Esophagus squamous epithelium (tissue), 5 donors: ENCODE data around the gene KRTAP10-1. TPM values are rescaled to one million over a fixed set of nuclear protein-coding genes. Genes with fewer than 3 reads are reported as not detected.
"Not testable (repeated sequence)": the region's sequence is repeated elsewhere in the genome, so short reads cannot be mapped to it uniquely, and the experiment has no call there.

Experiments used
- DNase-seq: peaks from one replicate; lab custom pipeline; 2025; lab: John Stamatoyannopoulos, UW
- H3K27ac ChIP-seq, 4 donors: fragments of 200-600 bp; sonication (generic); one replicate each; pipeline ENCODE4 v1.5.1; 2016 to 2019; ENCODE audit warnings: mild to moderate bottlenecking in 1 of 4
- H3K27me3 ChIP-seq, 4 donors: fragments of 200-600 bp; sonication (generic); 1 replicate in 3 of 4; 2 replicates in 1 of 4; pipeline versions ENCODE4 v1.5.1 to v1.6.0; 2017 to 2021; ENCODE audit warnings: antibody characterized with exemption in 1 of 4
- H3K36me3 ChIP-seq, 3 donors: fragments of 200-600 bp; sonication (generic); one replicate each; pipeline ENCODE4 v1.5.1; 2016 to 2019
- H3K4me1 ChIP-seq, 3 donors: fragments of 200-600 bp; sonication (generic); one replicate each; pipeline ENCODE4 v1.5.1; 2017 to 2019
- H3K4me3 ChIP-seq, 4 donors: fragments of 200-600 bp; sonication (generic); 1 replicate in 3 of 4; 2 replicates in 1 of 4; pipeline ENCODE4 v1.5.1; 2016 to 2019; ENCODE audit warnings: mild to moderate bottlenecking in 2 of 4, moderate library complexity in 1 of 4
- H3K9me3 ChIP-seq, 3 donors: fragments of 200-600 bp; sonication (generic); one replicate each; pipeline ENCODE4 v1.5.1; 2016 to 2019
- CTCF ChIP-seq, 6 experiments: fragments of 450-650 bp in 4 of 6; fragments of 200-600 bp in 2 of 6; sonication (generic) in 2 of 6; IDR thresholded peaks; one replicate each; pipeline ENCODE4 v1.5.1; 2016 to 2019; ENCODE audit warnings: antibody characterized with exemption in 6 of 6, mild to moderate bottlenecking in 4 of 6, moderate library complexity in 4 of 6
- POLR2A ChIP-seq, 4 donors: fragments of 450-650 bp; IDR thresholded peaks; one replicate each; pipeline ENCODE4 v1.6.1; 2017; ENCODE audit warnings: antibody characterized with exemption in 4 of 4, mild to moderate bottlenecking in 4 of 4, moderate library complexity in 3 of 4
- WGBS, 2 donors: methylation state at CpG; one replicate each; pipeline ENCODE4 v1.1.5; 2018; 5-methylcytosine and 5-hydroxymethylcytosine counted together
- intact Hi-C: fragments of 100-400 bp; cut with DNase I; formaldehyde crosslinking; loops from one replicate; pipeline ENCODE4 v1.15.0; 2022
- total RNA-seq, 4 donors: library from RNA; depleted of rRNA; stranded (reverse); fragments of >200 nt; gene quantifications; one replicate each; pipeline ENCODE4 v1.1.0, GENCODE V29; 2016
- donor health status: DM: yes; HTN: yes; CAD: no.

KRTAP10-1 gene
- total RNA-seq, 4 donors from 2014 or later, result not detected

- Histone ChIP-seq H3K27ac (no peak overlapping the region), H3K27me3 (peaks cover 0 to 68% (median 1%) of the 10 kb centered on the region in 4 donors), H3K4me1 (no peaks in the 10 kb centered on the region), H3K4me3 (no peak overlapping the region), H3K36me3 (no peaks in the 10 kb centered on the region), H3K9me3 (peaks cover 0 to 24% (median 8%) of the 10 kb centered on the region in 3 donors)
- intact Hi-C loops, result no loop called here
- no peak for DNase-seq
- WGBS, 2 donors, result 16 to 17% methylated on average over 10 to 11 of the region's 11 CpGs
- TF ChIP-seq CTCF (IDR thresholded peaks at IDR 0.05) (no peak), POLR2A (IDR thresholded peaks at IDR 0.05) (no peak)
Measured at GRCh38 chr21:44583089-44583799, 43.2 kb upstream of the KRTAP10-1 start.

- intact Hi-C loops, result no loop called here
- no peaks in the 10 kb centered on the region for H3K4me1 ChIP-seq
- H3K9me3 ChIP-seq, result peaks cover 0 to 31% (median 13%) of the 10 kb centered on the region in 3 donors
- DNase-seq, result no peak
- 58 to 80% methylated on average over 10 to 14 of the region's 15 CpGs for WGBS, 2 donors
- no peak overlapping the region for H3K4me3 ChIP-seq
- H3K27me3 ChIP-seq, result peaks cover 0 to 69% (median 1%) of the 10 kb centered on the region in 4 donors
- TF ChIP-seq POLR2A (IDR thresholded peaks at IDR 0.05) (no peak), CTCF (IDR thresholded peaks at IDR 0.05) (no peak)
- H3K36me3 ChIP-seq, result no peaks in the 10 kb centered on the region
- no peak overlapping the region for H3K27ac ChIP-seq
Measured at GRCh38 chr21:44582055-44582454, 42.1 kb upstream of the KRTAP10-1 start.

- no peak for DNase-seq
- Histone ChIP-seq H3K4me3 (no peak overlapping the region), H3K27me3 (peaks cover 0 to 60% (median 1%) of the 10 kb centered on the region in 4 donors), H3K36me3 (no peaks in the 10 kb centered on the region), H3K4me1 (no peaks in the 10 kb centered on the region), H3K27ac (no peak overlapping the region), H3K9me3 (peaks cover 0 to 39% (median 18%) of the 10 kb centered on the region in 3 donors)
- intact Hi-C loops, result no loop called here
- TF ChIP-seq CTCF (IDR thresholded peaks at IDR 0.05) (no peak), POLR2A (IDR thresholded peaks at IDR 0.05) (no peak)
- 72 to 87% methylated on average over 3 of the region's 3 CpGs for WGBS, 2 donors
Measured at GRCh38 chr21:44581158-44581557, 41.2 kb upstream of the KRTAP10-1 start.

GRCh38 chr21:44580231-44580821 lies 40.3 kb upstream of the KRTAP10-1 start, which contains the start of gene KRTAP10-5:
TSS of gene KRTAP10-5 (minus strand) at chr21:44580604. CDS start at chr21:44580578, 26 bp downstream.
- WGBS, 2 donors, result 31 to 36% methylated on average over 11 to 14 of the region's 19 CpGs
- DNase-seq, H3K4me3 ChIP-seq, H3K36me3 ChIP-seq, H3K4me1 ChIP-seq, intact Hi-C loops, H3K27ac ChIP-seq: not testable (repeated sequence)
- peaks cover 0 to 52% (median 0%) of the 10 kb centered on the region in 4 donors for H3K27me3 ChIP-seq
- peaks cover 0 to 33% (median 18%) of the 10 kb centered on the region in 3 donors for H3K9me3 ChIP-seq

- 55 to 81% methylated on average over 3 to 7 of the region's 7 CpGs for WGBS, 2 donors
- no peak overlapping the region for H3K4me3 ChIP-seq
- H3K36me3 ChIP-seq, result no peaks in the 10 kb centered on the region
- peaks cover 0 to 1% (median 0%) of the 10 kb centered on the region in 3 donors for H3K4me1 ChIP-seq
- H3K27me3 ChIP-seq, result peaks cover 0 to 48% (median 0%) of the 10 kb centered on the region in 4 donors
- DNase-seq, result no peak
- TF ChIP-seq CTCF (IDR thresholded peaks at IDR 0.05) (no peak), POLR2A (IDR thresholded peaks at IDR 0.05) (no peak)
- intact Hi-C loops, result no loop called here
- peaks cover 0 to 33% (median 18%) of the 10 kb centered on the region in 3 donors for H3K9me3 ChIP-seq
- H3K27ac ChIP-seq, result no peak overlapping the region
Measured at GRCh38 chr21:44579833-44580144, 39.8 kb upstream of the KRTAP10-1 start.
